PFSK-1 (cell line): ENCODE data around the gene APBB2.

Source experiments
- POLR2AphosphoS5 ChIP-seq: IDR thresholded peaks from 2 replicates; pipeline ENCODE4 v1.6.1; 2012; ENCODE audit warnings: low read depth, mild to moderate bottlenecking, control low read depth, low read length, moderate library complexity
- REST ChIP-seq, 2 experiments: IDR thresholded peaks; 2 replicates each; pipeline versions ENCODE4 v1.6.1 to v1.8.0; 2011 to 2012; ENCODE audit warnings: low read depth in 2 of 2, low read length in 2 of 2, control low read depth in 1 of 2, inconsistent platforms in 1 of 2, mild to moderate bottlenecking in 1 of 2, moderate library complexity in 1 of 2; ENCODE audit not compliant: insufficient read depth in 1 of 2
- SIN3A ChIP-seq: IDR thresholded peaks from 2 replicates; pipeline ENCODE4 v1.6.1; 2012; ENCODE audit warnings: mild to moderate bottlenecking, low read length, moderate library complexity, borderline replicate concordance; ENCODE audit not compliant: insufficient read depth
- TAF1 ChIP-seq: IDR thresholded peaks from 2 replicates; pipeline ENCODE4 v1.6.1; 2012; ENCODE audit warnings: low read length, control low read depth, borderline replicate concordance; ENCODE audit not compliant: insufficient read depth

- TF ChIP-seq POLR2AphosphoS5 (no peak), TAF1 (no peak), SIN3A (no peak), REST (IDR thresholded peaks at IDR 0.05; ENCODE audit: insufficient read depth in 1 of 2, low read depth in 2 of 2, low read length in 2 of 2) (no peak)
Observed at GRCh38 chr4:41179498-41180195, 34.7 kb downstream of the APBB2 start.
